Left lung (tissue), 10 donors: ENCODE data around the gene KRT15. TPM values are rescaled to one million over a fixed set of nuclear protein-coding genes. Genes with fewer than 3 reads are reported as not detected.
A peak's percentile ranks its signal among the peaks of the same experiment; 100 is the strongest.

Experiments
- ATAC-seq: fragments of 200-7000 bp; cut with Tn5 transposase; one replicate; pipeline ENCODE4 v1.9.1; 2020; ENCODE audit warnings: moderate library complexity
- DNase-seq, 4 donors: peaks; one replicate each; pipeline ENCODE4 v3.0.0-alpha.2; 2013 to 2020
- H3K27ac ChIP-seq, 2 donors: fragments of 200-600 bp; sonication (generic) in 1 of 2; one replicate each; pipeline versions ENCODE4 v1.5.0 to v1.8.0; 2020 to 2021
- H3K27me3 ChIP-seq, 2 donors: fragments of 200-600 bp; sonication (generic) in 1 of 2; one replicate each; pipeline versions ENCODE4 v1.5.0 to v1.8.0; 2020 to 2021
- H3K36me3 ChIP-seq, 2 donors: fragments of 200-600 bp; sonication (generic) in 1 of 2; one replicate each; pipeline versions ENCODE4 v1.5.0 to v1.8.0; 2020 to 2021
- H3K4me1 ChIP-seq, 2 donors: fragments of 200-600 bp; one replicate each; pipeline ENCODE4 v1.8.0; 2021
- H3K4me3 ChIP-seq, 2 donors: fragments of 200-600 bp; sonication (generic) in 1 of 2; one replicate each; pipeline versions ENCODE4 v1.5.0 to v1.8.0; 2020 to 2021; ENCODE audit warnings: mild to moderate bottlenecking in 1 of 2
- H3K9me3 ChIP-seq, 2 donors: fragments of 200-600 bp; sonication (generic) in 1 of 2; one replicate each; pipeline versions ENCODE4 v1.5.0 to v1.8.0; 2020 to 2021
- intact Hi-C, 2 donors: fragments of 100-400 bp; cut with DNase I; formaldehyde crosslinking; loops; one replicate each; pipeline versions ENCODE4 v1.11.2 to v1.14.2; 2022
- polyA plus RNA-seq, 6 donors: library from polyadenylated mRNA; unstranded; fragments of 120-200 nt; gene quantifications; one replicate each; pipeline ENCODE4 v1.2.1, GENCODE V29; 2013; ENCODE audit not compliant: insufficient read length in 6 of 6
- total RNA-seq, 2 donors: library from RNA; stranded (reverse); fragmentation: NEBNext Ultra II Directional; extraction: Animal tissue kit (Norgen Biotek cat#: 25700); gene quantifications; one replicate each; pipeline ENCODE4 v1.2.1, GENCODE V29; 2021
- TF ChIP-seq, protein P1 (sequence below), 2 donors: fragments of 200-600 bp; sonication (generic) in 1 of 2; IDR thresholded peaks; one replicate each; pipeline versions ENCODE4 v1.5.0 to v1.8.0; 2021; ENCODE audit warnings: antibody characterized with exemption in 2 of 2
- donor health status: DM: no; HTN: yes; CAD: no.
- donor health status: DM: no; HTN: no; CAD: no.

KRT15 gene
- total and polyA plus RNA-seq, 8 donors = 1.3 to 27.8 (median 2.3) TPM

DNA sequence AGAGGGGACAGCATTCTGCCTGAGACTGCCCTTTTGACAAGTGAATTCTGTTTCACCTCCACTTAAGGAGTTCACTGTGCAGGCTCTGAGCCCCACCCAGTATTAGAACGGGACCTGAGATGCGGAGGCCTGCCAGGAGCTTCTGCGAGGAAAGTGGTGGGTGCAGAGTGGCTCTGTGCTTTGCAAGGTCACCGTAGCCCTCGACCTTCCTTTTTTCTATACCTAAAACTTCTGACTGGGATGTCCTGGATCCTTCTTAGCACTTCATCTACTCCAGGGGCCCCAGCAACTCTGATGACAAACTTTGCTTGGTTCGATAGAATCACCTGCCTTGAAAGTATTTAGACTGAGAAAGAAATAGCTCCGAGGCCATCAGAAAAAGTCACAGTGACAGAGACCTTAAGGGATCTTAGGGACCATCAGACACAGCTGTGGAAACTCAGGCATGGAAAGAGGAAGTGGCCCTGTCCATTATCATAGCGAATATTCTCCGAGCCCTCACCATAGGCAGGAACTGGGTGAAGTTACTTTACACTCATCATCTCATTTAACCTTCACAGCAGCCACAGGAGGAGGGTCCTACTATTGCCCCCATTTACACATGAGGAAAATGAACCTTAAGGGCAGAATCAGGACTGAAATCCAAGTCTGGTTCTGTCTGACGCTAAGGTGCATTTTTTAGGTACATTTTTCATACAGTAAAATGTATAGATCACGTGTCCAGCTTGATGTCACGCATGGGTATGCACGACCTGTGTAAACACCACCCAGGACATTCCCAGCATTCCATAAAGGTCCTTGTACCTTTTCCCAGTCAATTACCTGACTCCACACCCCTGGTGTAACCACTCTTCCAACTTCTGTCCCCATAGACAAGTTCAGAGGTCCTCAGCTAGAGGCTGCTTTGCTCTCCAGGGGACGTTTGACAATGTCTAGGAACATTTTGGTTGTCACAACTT lies 12.6 kb downstream of the KRT15 start:
- no peak overlapping the region for H3K4me3 ChIP-seq
- H3K27me3 ChIP-seq = peaks cover 0 to 5% of the 10 kb centered on the region in 2 donors
- H3K27ac ChIP-seq = peak overlapping the region in 1 of 2 donors; percentile 23
- TF ChIP-seq, protein P1, sequence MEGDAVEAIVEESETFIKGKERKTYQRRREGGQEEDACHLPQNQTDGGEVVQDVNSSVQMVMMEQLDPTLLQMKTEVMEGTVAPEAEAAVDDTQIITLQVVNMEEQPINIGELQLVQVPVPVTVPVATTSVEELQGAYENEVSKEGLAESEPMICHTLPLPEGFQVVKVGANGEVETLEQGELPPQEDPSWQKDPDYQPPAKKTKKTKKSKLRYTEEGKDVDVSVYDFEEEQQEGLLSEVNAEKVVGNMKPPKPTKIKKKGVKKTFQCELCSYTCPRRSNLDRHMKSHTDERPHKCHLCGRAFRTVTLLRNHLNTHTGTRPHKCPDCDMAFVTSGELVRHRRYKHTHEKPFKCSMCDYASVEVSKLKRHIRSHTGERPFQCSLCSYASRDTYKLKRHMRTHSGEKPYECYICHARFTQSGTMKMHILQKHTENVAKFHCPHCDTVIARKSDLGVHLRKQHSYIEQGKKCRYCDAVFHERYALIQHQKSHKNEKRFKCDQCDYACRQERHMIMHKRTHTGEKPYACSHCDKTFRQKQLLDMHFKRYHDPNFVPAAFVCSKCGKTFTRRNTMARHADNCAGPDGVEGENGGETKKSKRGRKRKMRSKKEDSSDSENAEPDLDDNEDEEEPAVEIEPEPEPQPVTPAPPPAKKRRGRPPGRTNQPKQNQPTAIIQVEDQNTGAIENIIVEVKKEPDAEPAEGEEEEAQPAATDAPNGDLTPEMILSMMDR (IDR thresholded peaks at IDR 0.05) = no peak
- no peaks in the 10 kb centered on the region for H3K36me3 ChIP-seq
- intact Hi-C loops = no loop called here
- ATAC-seq (peak; percentile 75), DNase-seq (peak in 1 of 4 donors; percentile 37)
- H3K9me3 ChIP-seq = no peaks in the 10 kb centered on the region
- no peaks in the 10 kb centered on the region for H3K4me1 ChIP-seq

DNA sequence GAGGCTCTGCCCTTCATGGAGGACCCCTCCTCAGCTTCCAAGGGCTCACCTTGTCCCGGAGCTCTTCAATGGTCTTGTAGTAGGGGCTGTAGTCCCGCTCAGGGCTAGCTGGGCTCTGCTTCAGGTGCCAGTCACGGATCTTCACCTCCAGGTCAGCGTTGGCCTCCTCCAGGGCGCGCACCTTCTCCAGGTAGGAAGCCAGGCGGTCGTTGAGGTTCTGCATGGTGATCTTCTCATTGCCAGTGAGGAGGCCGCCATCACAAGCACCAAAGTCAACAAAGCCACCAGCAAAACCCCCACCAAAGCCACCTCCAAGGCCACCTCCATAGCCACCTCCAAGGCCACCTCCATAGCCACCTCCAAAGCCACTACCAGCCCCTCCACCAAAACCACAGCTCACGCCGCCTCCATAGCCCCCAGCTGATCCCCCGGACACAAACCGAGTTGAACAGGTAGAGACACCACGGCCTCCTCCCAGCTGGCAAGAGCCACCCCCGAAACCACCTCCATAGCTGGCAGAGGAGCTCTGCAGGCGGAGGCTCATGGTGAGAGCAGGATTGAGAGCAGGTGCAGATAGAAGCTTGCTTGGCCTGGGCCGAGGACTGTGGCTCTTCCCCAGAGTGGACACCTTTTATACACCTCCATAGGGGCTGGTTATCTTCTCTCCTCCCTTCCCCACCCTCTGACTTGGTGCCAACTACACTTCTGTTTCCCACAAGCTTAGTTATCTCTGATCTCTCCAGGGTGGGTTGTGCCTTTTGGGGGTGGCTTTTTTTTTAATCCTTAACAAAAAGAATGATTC lies 13.5 kb downstream of the KRT15 start, which contains the start of gene KRT13:
TSS of gene KRT13 (minus strand) at position 606 of the 802 bp plus-strand sequence. CDS start at position 544, 62 bp downstream.
- Histone ChIP-seq H3K36me3 (no peaks in the 10 kb centered on the region), H3K27ac (peak within 1 kb of the TSS in 1 of 2 donors; percentile 23), H3K9me3 (no peaks in the 10 kb centered on the region), H3K27me3 (peaks cover 0 to 5% of the 10 kb centered on the region in 2 donors), H3K4me1 (peaks cover 0 to 6% of the 10 kb centered on the region in 2 donors), H3K4me3 (no peak within 1 kb of the TSS)
- ATAC-seq (peak; percentile 4), DNase-seq (peak in 1 of 4 donors; percentile 68)
- TF ChIP-seq, protein P1 (IDR thresholded peaks at IDR 0.05) = no peak
- intact Hi-C loops = no loop called here

DNA sequence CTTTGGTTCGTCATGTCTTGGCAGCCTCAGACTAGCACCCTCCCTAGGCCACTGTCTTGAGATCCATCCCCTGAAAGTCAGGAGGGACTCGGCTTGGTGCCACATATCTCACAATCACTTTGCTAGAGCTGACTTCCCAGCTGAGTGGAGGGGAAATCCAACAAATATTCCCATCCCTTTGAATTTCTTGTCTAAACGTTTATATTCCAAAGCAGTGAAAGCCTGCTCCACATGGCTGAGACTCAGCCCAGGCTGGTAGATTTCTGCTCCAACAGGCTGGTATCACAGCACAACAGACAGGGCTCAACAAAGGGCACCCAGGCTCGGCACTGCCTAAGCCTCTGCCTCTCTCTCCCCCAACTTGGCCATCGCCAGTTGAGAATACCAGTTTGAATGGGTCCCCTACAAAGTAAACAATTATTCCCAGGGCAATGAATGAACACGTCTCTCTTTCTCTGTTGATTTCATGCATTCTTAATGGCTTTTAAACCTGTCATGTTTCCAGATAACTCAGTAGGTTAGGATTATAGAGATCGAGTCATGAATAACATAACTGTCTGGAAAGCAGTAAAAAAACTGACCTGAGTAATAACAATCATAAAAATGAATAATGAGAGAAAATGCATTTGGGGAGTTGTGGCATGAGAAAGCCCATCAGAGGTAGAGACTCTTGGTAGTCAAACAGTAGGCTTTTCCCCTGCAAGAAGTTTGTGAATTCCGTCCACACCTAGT lies 14.3 kb downstream of the KRT15 start:
- H3K4me3 ChIP-seq = no peak overlapping the region
- peaks cover 0 to 7% of the 10 kb centered on the region in 2 donors for H3K27me3 ChIP-seq
- ATAC-seq = no peak
- no peaks in the 10 kb centered on the region for H3K36me3 ChIP-seq
- H3K9me3 ChIP-seq = no peaks in the 10 kb centered on the region
- TF ChIP-seq, protein P1 (IDR thresholded peaks at IDR 0.05) = no peak
- H3K4me1 ChIP-seq = peaks cover 0 to 14% of the 10 kb centered on the region in 2 donors
- H3K27ac ChIP-seq = no peak overlapping the region
- intact Hi-C loops = no loop called here
- DNase-seq = no peak

DNA sequence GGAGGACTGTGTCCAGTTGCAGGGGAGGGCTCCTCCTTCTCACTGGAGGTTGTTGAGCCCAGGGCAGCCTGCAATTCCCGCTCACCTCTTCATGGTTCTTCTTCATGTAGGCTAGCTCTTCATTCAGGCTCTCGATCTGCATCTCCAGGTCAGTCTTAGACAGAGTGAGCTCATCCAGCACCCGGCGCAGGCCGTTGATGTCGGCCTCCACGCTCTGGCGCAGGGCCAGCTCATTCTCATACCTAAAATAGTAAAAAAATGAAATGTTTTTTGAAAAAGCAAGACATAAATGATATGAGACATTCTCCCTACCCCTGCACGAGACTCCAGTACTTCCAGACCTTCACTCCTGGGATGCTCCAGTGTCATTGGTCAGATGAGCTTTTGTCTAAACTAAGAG lies 15.5 kb downstream of the KRT15 start:
- TF ChIP-seq, protein P1 (IDR thresholded peaks at IDR 0.05) = no peak
- no peak overlapping the region for H3K27ac ChIP-seq
- ATAC-seq (no peak), DNase-seq (peak in 1 of 4 donors; percentile 47)
- no peak overlapping the region for H3K4me3 ChIP-seq
- H3K9me3 ChIP-seq = no peaks in the 10 kb centered on the region
- peaks cover 0 to 23% of the 10 kb centered on the region in 2 donors for H3K4me1 ChIP-seq
- peaks cover 0 to 7% of the 10 kb centered on the region in 2 donors for H3K27me3 ChIP-seq
- H3K36me3 ChIP-seq = no peaks in the 10 kb centered on the region
- intact Hi-C loops = no loop called here
